Hindlimb muscle (tissue), 1 donor: ENCODE results near the gene ZIC3. TPM values are rescaled to one million over a fixed set of nuclear protein-coding genes. Genes with fewer than 3 reads are reported as not detected.
"Not testable (repeated sequence)": the region's sequence is repeated elsewhere in the genome, so short reads cannot be mapped to it uniquely, and the experiment has no call there.

Experiments
- DNase-seq: peaks from one replicate; pipeline ENCODE4 v3.0.0-alpha.2; 2013
- polyA plus RNA-seq: library from polyadenylated mRNA; unstranded; fragments of 120-200 nt; gene quantifications from one replicate; pipeline ENCODE4 v1.2.1, GENCODE V29; 2013; ENCODE audit not compliant: insufficient read length

ZIC3 gene
- not detected for polyA plus RNA-seq

GRCh38 chrX:137565921-137566745 is at the start of gene ZIC3:
TSS of gene ZIC3 (plus strand) at chrX:137566127. CDS start at chrX:137566692, 565 bp downstream.
- DNase-seq, result peak; percentile 52

GRCh38 chrX:137519459-137519858 is 46.5 kb upstream of the ZIC3 start:
- no peak for DNase-seq

- no peak for DNase-seq
Measured at GRCh38 chrX:137545711-137546651, 19.9 kb upstream of the ZIC3 start.

DNA sequence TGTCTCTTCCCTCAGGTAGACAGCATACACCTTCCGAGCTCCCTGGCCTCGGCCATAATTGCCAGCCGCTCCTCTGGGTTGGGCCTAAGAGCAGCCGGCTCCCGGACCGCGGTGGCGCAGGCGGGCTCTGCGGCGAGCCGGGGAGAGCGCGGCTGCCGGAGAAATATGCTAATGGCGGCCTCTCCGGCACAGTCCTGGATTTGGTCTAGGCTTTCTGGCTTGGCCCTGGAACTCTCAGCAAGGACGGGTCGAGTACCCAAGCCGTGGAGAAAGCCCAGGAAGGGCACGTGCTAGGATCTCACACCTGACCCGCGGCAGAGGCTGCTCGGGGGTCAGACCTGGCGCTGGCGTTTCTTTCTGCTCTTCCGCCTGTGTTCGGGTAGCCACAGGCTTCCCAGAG is 18.6 kb upstream of the ZIC3 start:
- DNase-seq, result no peak

DNA sequence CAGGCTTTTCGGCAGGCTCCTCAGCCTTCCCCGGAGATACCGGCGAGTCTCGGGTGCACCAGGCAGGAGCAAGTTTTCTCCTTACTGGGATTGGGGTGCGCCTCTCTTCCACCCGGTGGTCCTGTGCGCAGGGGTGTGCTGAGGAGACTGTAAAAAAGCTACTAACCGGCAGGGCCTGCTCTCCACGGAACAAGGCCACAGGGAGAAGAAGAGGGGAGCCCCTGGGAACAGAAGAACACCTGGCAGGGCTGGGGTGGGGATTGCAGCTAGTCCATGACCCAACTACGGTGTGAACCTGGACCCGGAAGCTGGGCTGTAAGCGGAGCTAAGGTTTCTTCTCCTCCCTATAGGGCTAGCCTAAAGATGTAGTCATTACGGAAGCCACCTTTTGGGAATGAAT is 17.7 kb upstream of the ZIC3 start:
- DNase-seq, result no peak

DNA sequence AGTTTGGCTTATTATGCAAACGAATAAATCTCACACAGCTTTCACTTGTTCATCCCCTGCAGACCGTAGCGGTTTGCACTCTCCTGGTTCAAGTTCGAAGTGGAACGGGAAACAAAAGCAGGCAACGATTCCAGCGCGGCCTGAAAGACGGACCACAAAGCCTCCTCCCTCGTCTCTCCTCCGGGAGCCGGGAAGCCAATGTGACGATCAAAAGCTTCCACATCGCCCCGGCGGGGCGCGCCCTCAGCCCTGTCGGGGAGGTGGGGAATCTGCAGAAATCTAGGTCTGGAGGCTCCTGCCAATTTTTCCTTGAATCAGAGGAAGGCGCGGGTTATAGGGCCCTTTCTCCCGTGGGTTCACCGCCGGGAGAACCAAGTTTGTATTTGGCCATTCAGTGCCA is 16.9 kb upstream of the ZIC3 start:
- DNase-seq, result no peak

DNA sequence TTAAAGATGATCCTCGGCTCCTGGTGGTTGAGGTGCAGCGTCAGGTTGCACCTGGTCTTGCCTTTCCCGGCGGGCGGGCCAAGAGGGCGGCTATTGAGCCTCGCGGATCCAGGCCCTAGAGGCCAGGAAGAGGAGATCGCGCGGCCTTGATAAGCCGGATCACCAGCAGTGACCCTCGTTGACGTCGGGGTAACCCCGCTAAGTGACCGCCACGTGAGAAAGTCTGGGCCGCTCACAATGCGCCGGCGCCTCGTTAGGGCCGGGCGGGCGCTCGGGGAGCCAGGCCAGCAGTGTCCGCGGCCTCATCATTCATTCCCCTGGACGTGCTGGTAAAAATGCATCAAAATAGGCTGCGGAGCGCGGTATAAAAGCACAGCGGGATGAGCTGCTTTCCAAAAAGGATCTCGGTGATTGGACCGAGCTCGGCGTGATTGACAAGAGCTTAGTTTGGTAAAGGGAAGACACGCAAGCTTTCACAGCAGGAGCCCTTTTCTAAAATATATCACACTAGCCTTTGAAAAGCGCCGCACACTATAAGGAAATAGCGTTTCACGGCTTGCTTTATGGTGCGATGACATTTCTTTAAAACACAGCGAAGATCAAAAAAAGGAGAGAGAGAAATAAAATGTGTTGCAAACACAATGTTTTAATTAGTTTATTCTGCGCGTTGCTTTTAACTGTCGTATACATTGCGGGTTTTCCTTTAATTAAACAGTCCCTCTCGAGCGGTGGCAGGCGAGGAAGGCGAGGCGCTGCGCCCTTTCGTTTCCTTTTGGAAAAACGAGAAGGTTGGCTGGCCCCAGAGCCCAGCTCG is 15.9 kb upstream of the ZIC3 start:
- DNase-seq, result no peak

- no peak for DNase-seq
Measured at GRCh38 chrX:137550665-137551261, 15.2 kb upstream of the ZIC3 start.

DNA sequence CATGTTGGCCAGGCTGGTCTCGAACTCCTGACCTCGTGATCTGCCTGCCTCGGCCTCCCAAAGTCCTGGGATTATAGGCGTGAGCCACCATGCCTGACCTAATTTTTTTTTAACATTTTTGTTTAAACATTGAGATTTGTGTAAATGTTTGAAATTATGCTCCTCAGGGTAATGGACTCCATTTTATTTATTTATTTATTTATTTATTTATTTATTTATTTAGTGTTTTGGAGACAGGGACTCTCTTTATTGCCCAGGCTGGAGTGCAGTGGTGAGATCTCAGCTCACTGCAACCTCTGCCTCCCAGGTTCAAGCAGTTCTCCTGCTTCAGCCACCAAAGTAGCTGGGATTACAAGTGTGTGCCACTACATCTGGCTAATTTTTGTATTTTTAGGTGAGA is 13.8 kb upstream of the ZIC3 start:
- DNase-seq, result not testable (repeated sequence)

- DNase-seq, result no peak
Measured at GRCh38 chrX:137562096-137562495, 3.8 kb upstream of the ZIC3 start.

DNA sequence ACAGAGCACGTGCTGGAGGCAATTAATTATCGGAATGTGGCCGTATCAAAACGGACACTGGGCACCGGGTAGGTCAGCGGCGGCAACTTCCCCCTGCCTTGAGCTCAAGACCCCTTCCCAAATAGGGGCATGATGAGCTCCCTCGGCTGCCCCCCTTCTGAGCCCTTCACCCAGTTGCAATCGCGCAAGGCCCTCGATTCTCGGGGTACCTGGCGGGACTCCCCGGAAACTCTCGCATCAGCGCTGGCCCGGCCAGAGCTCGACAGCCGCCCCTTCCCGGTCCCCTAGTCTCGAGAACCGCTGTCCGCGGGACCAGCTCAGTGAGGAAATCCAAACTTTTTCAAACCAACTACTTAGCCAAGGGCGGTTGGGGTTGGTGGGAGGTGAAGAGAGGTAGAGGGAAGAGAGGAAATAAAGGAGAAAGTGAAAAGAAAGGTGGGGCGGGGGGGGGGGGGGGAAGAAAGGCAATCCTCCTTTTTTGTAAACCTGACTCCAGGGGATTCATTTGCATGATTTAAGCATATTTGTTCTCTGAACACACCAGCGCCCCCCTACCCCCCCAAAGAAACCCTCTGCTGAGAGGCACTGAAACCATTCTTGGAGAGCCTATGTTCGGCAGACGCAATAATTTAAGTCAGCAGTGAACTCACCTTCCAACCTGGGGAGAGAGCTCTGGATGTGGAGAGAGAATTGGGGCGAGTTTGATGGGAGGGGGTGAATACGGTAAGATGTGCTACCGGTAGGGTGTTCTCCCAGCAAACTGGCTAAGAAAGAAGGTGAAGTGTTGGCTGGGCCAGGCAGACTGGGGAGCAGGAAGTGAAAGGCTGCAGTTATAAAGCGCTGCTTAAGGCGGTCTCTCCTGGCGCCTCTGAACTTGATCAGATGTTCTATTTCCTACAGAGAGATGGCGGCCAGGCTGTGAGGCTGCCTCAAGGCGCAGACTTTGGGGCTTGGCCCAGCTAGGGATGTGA is 2.0 kb upstream of the ZIC3 start:
- DNase-seq, result no peak

DNA sequence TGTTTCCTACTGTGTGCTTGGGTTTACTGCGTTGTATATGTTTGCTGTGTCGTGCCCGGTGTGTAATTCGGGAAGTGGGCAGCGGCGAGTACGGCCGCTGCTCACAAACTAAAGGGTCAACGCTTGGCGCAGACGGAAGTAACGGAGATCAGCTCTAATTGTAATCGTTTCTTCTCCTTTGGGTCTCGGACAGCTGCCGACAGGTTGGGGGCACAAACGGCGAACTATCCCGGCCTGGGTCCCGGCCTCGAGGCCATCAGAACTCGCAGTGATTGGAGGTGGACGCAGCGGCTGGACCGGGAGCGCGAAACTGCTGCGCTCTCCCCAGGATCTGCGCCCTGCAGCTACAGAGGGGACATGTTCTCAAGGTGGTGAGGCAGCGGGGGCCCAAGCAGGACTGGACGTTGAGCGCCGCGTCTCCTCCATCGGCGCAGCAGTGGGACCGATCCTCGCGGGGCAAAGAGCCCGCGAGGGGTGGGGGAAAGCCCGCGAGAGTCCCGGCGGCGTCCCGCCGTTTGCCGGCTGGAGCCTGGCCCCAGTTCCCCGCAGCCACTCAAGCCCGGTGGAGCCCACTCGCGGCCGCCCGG is 516 bp upstream of the ZIC3 start:
- DNase-seq, result no peak

DNA sequence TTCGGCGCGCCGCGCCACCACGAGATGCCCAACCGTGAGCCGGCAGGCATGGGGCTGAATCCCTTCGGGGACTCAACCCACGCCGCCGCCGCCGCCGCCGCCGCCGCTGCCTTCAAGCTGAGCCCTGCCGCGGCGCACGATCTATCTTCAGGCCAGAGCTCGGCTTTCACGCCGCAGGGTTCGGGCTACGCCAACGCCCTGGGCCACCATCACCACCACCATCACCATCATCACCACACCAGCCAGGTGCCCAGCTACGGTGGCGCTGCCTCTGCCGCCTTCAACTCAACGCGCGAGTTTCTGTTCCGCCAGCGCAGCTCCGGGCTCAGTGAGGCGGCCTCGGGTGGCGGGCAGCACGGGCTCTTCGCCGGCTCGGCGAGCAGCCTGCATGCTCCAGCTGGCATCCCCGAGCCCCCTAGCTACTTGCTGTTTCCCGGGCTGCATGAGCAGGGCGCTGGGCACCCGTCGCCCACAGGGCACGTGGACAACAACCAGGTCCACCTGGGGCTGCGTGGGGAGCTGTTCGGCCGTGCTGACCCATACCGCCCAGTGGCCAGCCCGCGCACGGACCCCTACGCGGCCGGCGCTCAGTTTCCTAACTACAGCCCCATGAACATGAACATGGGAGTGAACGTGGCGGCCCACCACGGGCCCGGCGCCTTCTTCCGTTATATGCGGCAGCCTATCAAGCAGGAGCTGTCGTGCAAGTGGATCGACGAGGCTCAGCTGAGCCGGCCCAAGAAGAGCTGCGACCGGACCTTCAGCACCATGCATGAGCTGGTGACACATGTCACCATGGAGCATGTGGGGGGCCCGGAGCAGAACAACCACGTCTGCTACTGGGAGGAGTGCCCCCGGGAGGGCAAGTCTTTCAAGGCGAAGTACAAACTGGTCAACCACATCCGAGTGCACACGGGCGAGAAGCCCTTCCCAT is 1.1 kb downstream of the ZIC3 start:
- no peak for DNase-seq

- DNase-seq, result no peak
Measured at GRCh38 chrX:137567682-137568232, 1.8 kb downstream of the ZIC3 start.

GRCh38 chrX:137568741-137569469 is 3.0 kb downstream of the ZIC3 start:
- DNase-seq, result no peak

GRCh38 chrX:137569470-137569891 is 3.6 kb downstream of the ZIC3 start:
- DNase-seq, result no peak

GRCh38 chrX:137573324-137574101 is 7.6 kb downstream of the ZIC3 start:
- no peak for DNase-seq
